MCF 10A (cell line): ENCODE data around the gene CDC42EP2. TPM values are rescaled to one million over a fixed set of nuclear protein-coding genes. Genes with fewer than 3 reads are reported as not detected.

Experiments used
- BruUV-seq: library from RNA; stranded (reverse); fragments of 400-500 nt; replicated peaks from 2 replicates; lab custom pipeline; 2021; lab: Mats Ljungman, UMichigan
- CTCF ChIA-PET: fragments of 300-600 bp; sonication (Branson Sonifier 250); formaldehyde crosslinking; extraction: SDS; loops from one replicate; lab custom pipeline; 2021; ENCODE audit warnings: antibody characterized with exemption, inconsistent platforms; lab: Yijun Ruan, JAX
- POLR2A ChIA-PET: fragments of 300-600, 350-650 bp; sonication (Branson Sonifier 250); formaldehyde crosslinking; extraction: SDS; loops from one replicate; lab custom pipeline; 2020; ENCODE audit warnings: antibody characterized with exemption, inconsistent platforms; lab: Yijun Ruan, JAX
- DNase-seq: peaks from one replicate; pipeline ENCODE4 v3.0.0-alpha.2; 2018; ENCODE audit not compliant: unreplicated experiment
- H3K27ac Mint-ChIP-seq: one replicate; pipeline ENCODE4 v1.8.0; 2022; ENCODE audit warnings: mild to moderate bottlenecking, low read depth, mixed read lengths; ENCODE audit not compliant: unreplicated experiment
- H3K27me3 Mint-ChIP-seq: one replicate; pipeline ENCODE4 v1.8.0; 2022; ENCODE audit warnings: mixed read lengths; ENCODE audit not compliant: insufficient read depth, unreplicated experiment
- H3K36me3 Mint-ChIP-seq: one replicate; pipeline ENCODE4 v1.8.0; 2022; ENCODE audit warnings: mild to moderate bottlenecking, moderate library complexity, mixed read lengths; ENCODE audit not compliant: insufficient read depth, unreplicated experiment
- H3K4me1 Mint-ChIP-seq: one replicate; pipeline ENCODE4 v1.8.0; 2022; ENCODE audit warnings: mixed read lengths; ENCODE audit not compliant: insufficient read depth, unreplicated experiment
- H3K4me3 Mint-ChIP-seq: one replicate; pipeline ENCODE4 v1.8.0; 2022; ENCODE audit warnings: mild to moderate bottlenecking, moderate library complexity, mixed read lengths; ENCODE audit not compliant: unreplicated experiment
- H3K9me3 Mint-ChIP-seq: one replicate; pipeline ENCODE4 v1.8.0; 2022; ENCODE audit warnings: mixed read lengths; ENCODE audit not compliant: unreplicated experiment
- intact Hi-C: fragments of 100-400 bp; cut with micrococcal nuclease; formaldehyde crosslinking; loops from 2 replicates; pipeline ENCODE4 v1.14.1; 2022
- total RNA-seq: library from RNA; stranded (reverse); gene quantifications from 2 replicates; pipeline ENCODE4 v1.2.3, GENCODE V29; 2022
- TF ChIP-seq, protein P1 (sequence below): fragments of 200-600 bp; IDR thresholded peaks from one replicate; pipeline ENCODE4 v1.8.0; 2022; ENCODE audit warnings: antibody characterized with exemption, mild to moderate bottlenecking; ENCODE audit not compliant: unreplicated experiment

Gene CDC42EP2
- total RNA-seq, 1 experiment from 2014 or later, result 24.5 TPM

DNA sequence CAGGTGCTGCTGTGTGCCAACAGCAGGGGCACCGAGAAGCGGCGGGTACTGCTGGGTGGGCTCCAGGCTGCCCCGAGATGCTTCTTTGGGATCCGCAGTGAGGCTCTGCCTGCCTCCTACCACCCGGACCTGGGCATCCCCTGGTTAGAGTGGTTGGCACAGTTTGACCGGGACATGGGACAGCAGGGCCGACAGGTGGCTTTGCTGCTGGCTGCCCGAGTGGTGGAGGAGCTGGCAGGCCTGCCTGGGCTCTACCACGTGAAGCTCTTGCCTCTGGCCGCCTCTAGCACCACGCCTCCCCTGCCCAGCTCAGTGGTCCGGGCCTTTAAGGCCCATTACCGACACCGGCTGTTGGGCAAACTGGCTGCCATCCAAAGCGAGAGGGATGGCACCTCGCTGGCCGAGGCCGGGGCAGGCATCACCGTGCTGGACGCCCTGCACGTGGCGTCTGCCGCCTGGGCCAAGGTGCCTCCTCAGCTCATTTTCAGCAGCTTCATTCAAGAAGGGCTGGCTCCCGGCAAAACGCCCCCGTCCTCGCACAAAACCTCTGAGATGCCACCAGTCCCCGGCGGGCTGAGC is 41.8 kb downstream of the CDC42EP2 start:
- ChIA-PET CTCF (interaction anchor here (0.8 to 1.2 kb wide), 2 partner anchors 26 to 27 kb away, joined by 3 read pairs; no protein-coding TSS in a partner anchor), POLR2A (interaction anchor here (0.5 to 1.8 kb wide), 4 partner anchors 7 to 150 kb away, joined by 3 to 4 read pairs (median 4); no protein-coding TSS in a partner anchor)
- no TSS peak for BruUV-seq
- Mint-ChIP-seq H3K27me3 (no peaks in the 10 kb centered on the region), H3K4me1 (peaks cover 18% of the 10 kb centered on the region), H3K36me3 (peaks cover 20% of the 10 kb centered on the region), H3K27ac (no peak overlapping the region), H3K9me3 (no peaks in the 10 kb centered on the region), H3K4me3 (peak overlapping the region; percentile 72)
- DNase-seq, result no peak
- TF ChIP-seq, protein P1, sequence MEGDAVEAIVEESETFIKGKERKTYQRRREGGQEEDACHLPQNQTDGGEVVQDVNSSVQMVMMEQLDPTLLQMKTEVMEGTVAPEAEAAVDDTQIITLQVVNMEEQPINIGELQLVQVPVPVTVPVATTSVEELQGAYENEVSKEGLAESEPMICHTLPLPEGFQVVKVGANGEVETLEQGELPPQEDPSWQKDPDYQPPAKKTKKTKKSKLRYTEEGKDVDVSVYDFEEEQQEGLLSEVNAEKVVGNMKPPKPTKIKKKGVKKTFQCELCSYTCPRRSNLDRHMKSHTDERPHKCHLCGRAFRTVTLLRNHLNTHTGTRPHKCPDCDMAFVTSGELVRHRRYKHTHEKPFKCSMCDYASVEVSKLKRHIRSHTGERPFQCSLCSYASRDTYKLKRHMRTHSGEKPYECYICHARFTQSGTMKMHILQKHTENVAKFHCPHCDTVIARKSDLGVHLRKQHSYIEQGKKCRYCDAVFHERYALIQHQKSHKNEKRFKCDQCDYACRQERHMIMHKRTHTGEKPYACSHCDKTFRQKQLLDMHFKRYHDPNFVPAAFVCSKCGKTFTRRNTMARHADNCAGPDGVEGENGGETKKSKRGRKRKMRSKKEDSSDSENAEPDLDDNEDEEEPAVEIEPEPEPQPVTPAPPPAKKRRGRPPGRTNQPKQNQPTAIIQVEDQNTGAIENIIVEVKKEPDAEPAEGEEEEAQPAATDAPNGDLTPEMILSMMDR, result no peak
- intact Hi-C loops, result no loop called here

- Mint-ChIP-seq H3K27me3 (no peaks in the 10 kb centered on the region), H3K9me3 (no peaks in the 10 kb centered on the region), H3K27ac (no peak overlapping the region), H3K4me3 (no peak overlapping the region), H3K36me3 (peaks cover 6% of the 10 kb centered on the region), H3K4me1 (peaks cover 18% of the 10 kb centered on the region)
- intact Hi-C loops, result no loop called here
- no peak for DNase-seq
- ChIA-PET POLR2A (interaction anchor here (1.1 to 1.5 kb wide), 2 partner anchors 9 to 15 kb away, joined by 4 read pairs; no protein-coding TSS in a partner anchor), CTCF (interaction anchor here (0.6 to 1.2 kb wide), 5 partner anchors 9 to 788 kb away, joined by 3 read pairs; partner anchors contain the start of gene DPF2)
- TF ChIP-seq, protein P1, result no peak
- BruUV-seq, result no TSS peak
Measured at GRCh38 chr11:65357856-65358356, 43.2 kb downstream of the CDC42EP2 start.

- Mint-ChIP-seq H3K27ac (no peak overlapping the region), H3K4me1 (peaks cover 5% of the 10 kb centered on the region), H3K9me3 (no peaks in the 10 kb centered on the region), H3K36me3 (no peaks in the 10 kb centered on the region), H3K4me3 (no peak overlapping the region), H3K27me3 (no peaks in the 10 kb centered on the region)
- no TSS peak for BruUV-seq
- intact Hi-C loops, result no loop called here
- ChIA-PET POLR2A (interaction anchor here (1.8 kb wide), 1 partner anchor 145 kb away, joined by 3 read pairs; no protein-coding TSS in a partner anchor), CTCF (interaction anchor here (0.6 to 2.3 kb wide), 3 partner anchors 10 to 507 kb away, joined by 3 to 8 read pairs (median 5); no protein-coding TSS in a partner anchor)
- no peak for DNase-seq
- TF ChIP-seq, protein P1, result no peak
Measured at GRCh38 chr11:65362320-65362931, 47.8 kb downstream of the CDC42EP2 start.

GRCh38 chr11:65362966-65363365 is 48.3 kb downstream of the CDC42EP2 start:
- POLR2A ChIA-PET, result no interaction called here
- TF ChIP-seq, protein P1, result no peak
- H3K36me3 Mint-ChIP-seq, result no peaks in the 10 kb centered on the region

More at GRCh38 chr11:65362966-65363365, 48.3 kb downstream of the CDC42EP2 start:
- BruUV-seq, result no TSS peak
- Mint-ChIP-seq H3K4me3 (no peak overlapping the region), H3K9me3 (no peaks in the 10 kb centered on the region), H3K4me1 (peaks cover 4% of the 10 kb centered on the region), H3K27me3 (no peaks in the 10 kb centered on the region), H3K27ac (no peak overlapping the region)
- CTCF ChIA-PET, result interaction anchor here (0.6 to 2.3 kb wide), 3 partner anchors 11 to 506 kb away, joined by 3 to 8 read pairs (median 5); no protein-coding TSS in a partner anchor
- intact Hi-C loops, result no loop called here
- no peak for DNase-seq
